ENCODE measurements around the gene PTPRK.

The PTPRK gene

DNA sequence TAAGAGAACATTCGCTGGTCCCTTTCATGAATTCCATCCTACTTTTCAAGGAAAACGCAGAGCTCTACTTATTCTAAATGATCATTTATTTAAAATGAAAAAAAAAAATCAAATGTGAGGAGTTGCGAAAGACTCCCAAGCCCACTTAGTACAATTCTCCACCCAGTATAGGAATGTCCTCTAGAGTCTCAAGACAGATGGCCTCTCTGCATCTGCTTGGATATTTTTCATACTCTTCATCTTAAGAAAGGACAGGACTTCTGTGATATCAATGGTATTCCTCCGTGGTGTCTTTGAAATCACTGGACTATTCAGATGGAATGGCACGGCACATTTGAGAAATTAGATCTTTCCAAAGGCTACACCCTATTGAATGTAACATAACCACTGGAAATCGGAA, 107.1 kb downstream of the PTPRK start:
- no peak for DNase-seq
- in situ Hi-C loops (cut with MboI; ENCODE audit: low pct_unique_long_range_greater_than_20kb, low sequenced_read_pairs) = no loop called here

- DNase-seq = no peak
- in situ Hi-C loops (cut with MboI; ENCODE audit: low pct_unique_long_range_greater_than_20kb, low sequenced_read_pairs) = no loop called here
Measured at GRCh38 chr6:128412680-128413079, 107.7 kb downstream of the PTPRK start.

DNA sequence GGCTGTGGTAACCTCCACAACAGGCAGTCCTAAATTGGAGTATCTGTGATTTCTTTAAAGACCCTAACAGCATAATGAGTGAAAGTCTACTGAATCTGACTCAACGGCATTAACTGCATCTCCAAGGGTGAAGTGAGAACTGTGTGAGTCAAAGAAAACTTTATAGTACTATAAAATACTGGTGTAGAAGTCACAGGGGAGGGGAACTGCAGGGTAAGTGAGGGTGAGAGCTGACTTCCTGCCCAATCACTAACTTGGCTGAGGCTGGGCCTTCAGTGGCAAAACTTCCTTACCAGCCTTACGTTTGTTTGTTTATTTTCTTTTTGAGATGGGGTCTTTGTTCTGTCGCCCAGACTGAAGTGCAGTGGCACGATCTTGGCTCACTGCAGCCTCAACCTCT, 109.8 kb downstream of the PTPRK start:
- in situ Hi-C loops (cut with MboI; ENCODE audit: low pct_unique_long_range_greater_than_20kb, low sequenced_read_pairs) = no loop called here
- DNase-seq = no peak

- in situ Hi-C loops (cut with MboI; ENCODE audit: low pct_unique_long_range_greater_than_20kb, low sequenced_read_pairs) = no loop called here
Measured at GRCh38 chr6:128409003-128409402, 111.4 kb downstream of the PTPRK start.

GRCh38 chr6:128406453-128406852, 113.9 kb downstream of the PTPRK start:
- in situ Hi-C loops (cut with MboI; ENCODE audit: low pct_unique_long_range_greater_than_20kb, low sequenced_read_pairs) = no loop called here
- no peak for DNase-seq

More at GRCh38 chr6:128409003-128409402, 111.4 kb downstream of the PTPRK start:
- no peak for DNase-seq

GRCh38 chr6:128403618-128404444, 116.6 kb downstream of the PTPRK start:
- in situ Hi-C loops (cut with MboI; ENCODE audit: low pct_unique_long_range_greater_than_20kb, low sequenced_read_pairs) = no loop called here
- no peak for DNase-seq

GRCh38 chr6:128400875-128401274, 119.5 kb downstream of the PTPRK start:
- no peak for DNase-seq
- in situ Hi-C loops (cut with MboI; ENCODE audit: low pct_unique_long_range_greater_than_20kb, low sequenced_read_pairs) = no loop called here

- DNase-seq = no peak
- in situ Hi-C loops (cut with MboI; ENCODE audit: low pct_unique_long_range_greater_than_20kb, low sequenced_read_pairs) = no loop called here
Measured at GRCh38 chr6:128397996-128398395, 122.4 kb downstream of the PTPRK start.

DNA sequence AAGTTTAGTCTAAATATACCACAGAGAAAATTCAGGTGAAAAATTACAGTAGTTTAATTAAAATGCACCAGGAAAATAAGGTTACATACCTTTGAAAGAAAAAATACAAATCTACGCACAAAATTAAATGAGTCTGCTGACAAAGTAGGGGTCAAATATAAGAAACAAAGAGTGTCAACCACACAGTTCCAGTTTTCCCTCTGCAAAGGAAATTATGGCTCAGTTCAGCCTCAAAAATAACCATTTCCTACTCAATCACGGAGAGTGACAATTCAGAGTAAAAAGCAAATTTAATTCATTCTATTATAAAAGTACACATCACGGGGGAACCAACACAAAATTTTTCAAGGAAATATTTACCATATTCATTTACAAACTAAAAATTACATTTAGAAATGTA, 124.8 kb downstream of the PTPRK start:
- in situ Hi-C loops (cut with MboI; ENCODE audit: low pct_unique_long_range_greater_than_20kb, low sequenced_read_pairs) = no loop called here
- no peak for DNase-seq

DNA sequence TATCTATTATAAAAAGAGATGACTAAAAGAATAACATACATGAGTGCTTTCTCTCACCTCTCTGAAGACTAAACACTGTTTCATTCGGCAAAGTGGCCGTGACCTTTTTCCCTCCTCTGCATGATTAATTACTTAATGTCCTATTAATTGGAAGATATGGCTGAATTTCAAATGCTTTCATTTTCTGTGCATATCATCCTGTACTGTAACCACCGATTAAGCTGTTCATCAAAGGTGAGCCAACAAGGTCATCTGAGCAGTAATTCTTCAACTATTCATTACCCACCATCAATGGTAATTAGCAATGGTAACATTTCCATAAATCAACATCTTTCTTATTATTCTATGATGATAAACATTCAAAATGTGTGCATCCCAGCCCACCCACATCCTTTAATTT, 125.2 kb downstream of the PTPRK start:
- no peak for DNase-seq
- in situ Hi-C loops (cut with MboI; ENCODE audit: low pct_unique_long_range_greater_than_20kb, low sequenced_read_pairs) = no loop called here

- in situ Hi-C loops (cut with MboI; ENCODE audit: low pct_unique_long_range_greater_than_20kb, low sequenced_read_pairs) = no loop called here
- no peak for DNase-seq
Measured at GRCh38 chr6:128394167-128394566, 126.2 kb downstream of the PTPRK start.

DNA sequence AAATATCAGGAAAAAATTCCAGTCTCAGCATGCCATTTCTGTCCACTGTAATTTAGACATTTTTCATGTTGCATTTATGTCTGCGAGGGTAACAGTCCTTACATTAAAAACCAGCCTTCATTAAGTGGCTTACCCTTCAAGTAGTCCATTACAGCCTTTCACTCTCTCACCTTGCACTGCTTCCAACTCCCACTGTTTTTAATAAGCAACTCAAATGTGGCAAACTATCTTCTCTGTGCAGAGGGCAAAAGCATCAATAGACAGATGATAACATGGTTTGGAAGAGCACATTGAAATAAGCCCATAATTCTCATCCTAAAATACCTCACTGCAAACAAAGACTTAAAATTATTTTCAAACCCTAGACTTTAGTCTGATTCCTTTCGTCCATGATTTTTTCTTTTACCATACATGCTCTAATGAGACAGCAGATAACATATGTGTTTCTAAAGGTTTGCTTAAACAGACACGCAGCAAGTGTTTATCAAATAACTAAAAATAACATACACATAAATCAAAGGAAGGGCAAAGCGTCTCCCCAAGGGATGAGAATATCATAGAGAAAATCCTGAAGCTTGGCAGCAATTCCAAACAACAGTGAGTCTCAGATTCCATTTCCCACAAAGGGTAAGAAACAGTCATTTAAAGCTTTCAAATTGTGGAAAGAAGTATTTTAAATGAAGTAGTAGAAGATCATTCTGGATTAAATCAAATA, 130.4 kb downstream of the PTPRK start:
- no peak for DNase-seq
- in situ Hi-C loops (cut with MboI; ENCODE audit: low pct_unique_long_range_greater_than_20kb, low sequenced_read_pairs) = no loop called here

DNA sequence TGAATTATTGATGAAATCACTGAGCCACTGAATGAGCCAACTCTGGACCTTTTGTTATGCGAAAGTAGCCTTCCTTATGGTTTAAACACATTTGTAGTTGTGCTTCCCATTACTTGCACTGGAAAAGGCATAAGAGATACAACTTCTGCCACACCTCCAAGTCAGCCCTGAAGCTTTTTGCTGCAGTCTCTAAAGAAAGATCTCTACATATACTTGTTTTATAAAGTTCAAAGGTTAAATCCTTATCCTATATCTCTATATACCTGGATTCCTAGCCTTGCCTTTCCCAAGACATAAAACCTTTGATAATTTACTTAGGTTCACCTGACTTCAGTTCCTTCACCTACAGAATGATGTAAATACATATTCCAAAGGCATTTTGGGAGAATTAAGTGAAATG, 132.0 kb downstream of the PTPRK start:
- no peak for DNase-seq
- in situ Hi-C loops (cut with MboI; ENCODE audit: low pct_unique_long_range_greater_than_20kb, low sequenced_read_pairs) = no loop called here

DNA sequence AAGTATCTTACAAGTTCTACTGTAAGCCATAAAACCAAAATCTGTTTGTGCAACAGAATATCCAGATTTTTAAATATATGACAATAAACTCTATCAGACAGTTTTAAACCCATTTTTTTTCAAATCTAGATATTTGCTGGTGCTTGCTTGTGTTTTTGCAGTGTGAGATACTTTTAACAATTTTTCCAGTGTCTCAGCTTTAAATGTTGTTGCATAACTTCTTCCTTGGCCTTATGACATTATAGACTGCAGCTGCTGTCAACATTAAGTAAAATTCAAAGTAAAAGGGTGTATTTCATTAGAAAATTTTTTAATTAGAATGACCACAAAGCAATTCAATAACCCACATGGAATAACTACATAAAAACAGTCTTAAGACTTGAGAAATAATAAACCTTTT, 139.5 kb downstream of the PTPRK start:
- in situ Hi-C loops (cut with MboI; ENCODE audit: low pct_unique_long_range_greater_than_20kb, low sequenced_read_pairs) = no loop called here
- DNase-seq = no peak

DNA sequence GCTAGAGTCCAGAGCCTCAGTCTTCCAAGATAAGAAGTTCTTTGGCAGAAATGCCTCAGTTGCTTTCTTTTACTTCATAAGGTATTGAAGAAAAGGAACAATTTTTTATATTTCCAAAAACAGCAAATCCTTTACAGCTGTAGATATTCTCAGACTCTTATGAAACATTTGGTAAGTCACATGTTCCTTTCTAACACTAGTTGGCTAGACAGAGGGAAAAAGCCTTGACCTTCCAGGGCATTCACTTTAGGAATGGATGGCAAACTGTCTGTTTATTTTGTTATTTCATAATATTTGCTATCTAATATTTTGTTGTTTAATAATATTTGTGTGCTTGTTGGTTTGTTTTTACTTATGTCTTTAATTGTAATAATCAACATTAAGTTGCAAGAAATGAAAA, 140.8 kb downstream of the PTPRK start:
- DNase-seq = no peak
- in situ Hi-C loops (cut with MboI; ENCODE audit: low pct_unique_long_range_greater_than_20kb, low sequenced_read_pairs) = no loop called here

- in situ Hi-C loops (cut with MboI; ENCODE audit: low pct_unique_long_range_greater_than_20kb, low sequenced_read_pairs) = no loop called here
- no peak for DNase-seq
Measured at GRCh38 chr6:128376952-128377503, 143.4 kb downstream of the PTPRK start.

- DNase-seq = no peak
- in situ Hi-C loops (cut with MboI; ENCODE audit: low pct_unique_long_range_greater_than_20kb, low sequenced_read_pairs) = no loop called here
Measured at GRCh38 chr6:128371136-128371535, 149.3 kb downstream of the PTPRK start.

- DNase-seq = no peak
- in situ Hi-C loops (cut with MboI; ENCODE audit: low pct_unique_long_range_greater_than_20kb, low sequenced_read_pairs) = no loop called here
Measured at GRCh38 chr6:128370072-128370471, 150.3 kb downstream of the PTPRK start.

GRCh38 chr6:128368213-128368944, 152.0 kb downstream of the PTPRK start:
- in situ Hi-C loops (cut with MboI; ENCODE audit: low pct_unique_long_range_greater_than_20kb, low sequenced_read_pairs) = no loop called here
- DNase-seq = no peak

GRCh38 chr6:128367437-128367836, 153.0 kb downstream of the PTPRK start:
- in situ Hi-C loops (cut with MboI; ENCODE audit: low pct_unique_long_range_greater_than_20kb, low sequenced_read_pairs) = no loop called here
- no peak for DNase-seq

Data from KBM-7 (cell line).